Measurements from ENCODE around the gene BRINP2. TPM values are rescaled to one million over a fixed set of nuclear protein-coding genes. Genes with fewer than 3 reads are reported as not detected.

BRINP2 gene
- under 1 TPM; 0.12 to 0.14 TPM for total RNA-seq
- long read RNA-seq = 0 reads

GRCh38 chr1:177170756-177171535, at the start of gene BRINP2:
BRINP2 (plus strand) TSS chr1:177170958; CDS start chr1:177229877, 58,919 bp downstream.
- peak; percentile 89 for ATAC-seq
- intact Hi-C loops (cut with DNase I, micrococcal nuclease) = no loop called here
- peak in 1 of 2 donors; percentile 42 for DNase-seq

DNA sequence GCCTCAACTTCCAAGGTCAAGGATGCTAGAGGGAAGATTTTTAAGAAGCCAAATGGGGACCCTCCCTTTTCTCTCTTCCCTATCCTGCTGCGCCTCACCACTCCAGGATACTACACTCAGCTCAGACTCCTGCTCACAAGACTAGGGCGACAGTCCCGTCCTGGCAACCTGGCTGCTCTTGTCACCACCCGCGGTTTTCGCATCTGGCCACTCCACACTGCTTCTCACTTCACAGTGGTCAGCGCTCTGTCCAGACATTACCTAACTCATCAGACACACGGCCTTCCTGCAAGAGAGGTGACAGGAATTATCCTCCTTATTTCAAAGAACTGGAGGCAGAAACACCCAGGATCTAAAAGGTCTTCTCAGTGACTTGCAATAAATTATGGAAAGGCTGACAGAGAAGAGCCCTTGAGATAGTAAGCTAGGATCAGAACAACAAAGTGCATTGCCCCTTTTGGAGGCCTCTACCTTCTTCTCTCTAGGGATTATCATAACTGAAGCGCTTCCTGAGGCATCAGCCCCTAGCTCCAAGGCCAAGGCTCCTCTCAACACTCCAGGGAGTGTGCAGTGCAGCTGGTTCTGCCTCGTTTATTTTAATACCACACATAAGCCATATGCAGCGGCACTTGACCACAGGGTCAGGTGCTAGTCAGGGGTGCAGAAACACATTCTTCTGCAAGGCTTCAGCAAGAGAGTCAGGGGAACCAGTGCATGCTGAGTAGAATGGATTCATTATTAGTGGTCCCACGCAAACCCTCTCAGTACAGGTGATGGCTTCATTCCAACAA, 48.1 kb upstream of the BRINP2 start:
- no peak for DNase-seq

GRCh38 chr1:177124577-177125278, 46.0 kb upstream of the BRINP2 start:
- DNase-seq (no peak), ATAC-seq (no peak)
- intact Hi-C loops (cut with DNase I, micrococcal nuclease) = no loop called here

More for the DNA sequence above, 48.1 kb upstream of the BRINP2 start:
- intact Hi-C loops (cut with DNase I, micrococcal nuclease) = no loop called here
- ATAC-seq = no peak

GRCh38 chr1:177126267-177126666, 44.5 kb upstream of the BRINP2 start:
- DNase-seq = no peak
- no peak for ATAC-seq

GRCh38 chr1:177128665-177129281, 42.0 kb upstream of the BRINP2 start:
- intact Hi-C loops (cut with DNase I, micrococcal nuclease) = no loop called here
- ATAC-seq = no peak
- DNase-seq = no peak

More at GRCh38 chr1:177126267-177126666, 44.5 kb upstream of the BRINP2 start:
- intact Hi-C loops (cut with DNase I, micrococcal nuclease) = no loop called here

GRCh38 chr1:177130451-177130945, 40.3 kb upstream of the BRINP2 start:
- DNase-seq (no peak), ATAC-seq (no peak)
- intact Hi-C loops (cut with DNase I, micrococcal nuclease) = no loop called here

DNA sequence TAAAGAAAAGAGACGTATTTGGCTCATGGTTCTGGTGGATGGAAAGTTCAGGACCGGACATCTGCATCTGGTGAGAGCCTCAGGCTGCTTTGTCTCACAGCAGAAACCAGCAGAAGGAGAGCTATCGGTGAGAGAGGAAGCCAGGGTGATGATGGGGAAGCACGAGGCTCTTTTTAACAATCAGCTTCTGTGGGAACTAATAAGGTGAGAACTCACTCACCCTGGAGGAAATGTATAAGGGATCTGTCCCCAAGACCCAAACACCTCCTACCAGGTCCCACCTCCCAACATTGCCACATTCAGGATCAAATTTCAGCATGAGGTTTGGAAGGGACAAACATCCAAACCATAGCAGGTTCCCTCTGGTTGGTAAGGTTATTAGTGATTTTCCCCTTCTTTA, 39.0 kb upstream of the BRINP2 start:
- ATAC-seq (no peak), DNase-seq (no peak)
- intact Hi-C loops (cut with DNase I, micrococcal nuclease) = no loop called here

- DNase-seq (no peak), ATAC-seq (no peak)
- intact Hi-C loops (cut with DNase I, micrococcal nuclease) = no loop called here
Measured at GRCh38 chr1:177132141-177132540, 38.6 kb upstream of the BRINP2 start.

DNA sequence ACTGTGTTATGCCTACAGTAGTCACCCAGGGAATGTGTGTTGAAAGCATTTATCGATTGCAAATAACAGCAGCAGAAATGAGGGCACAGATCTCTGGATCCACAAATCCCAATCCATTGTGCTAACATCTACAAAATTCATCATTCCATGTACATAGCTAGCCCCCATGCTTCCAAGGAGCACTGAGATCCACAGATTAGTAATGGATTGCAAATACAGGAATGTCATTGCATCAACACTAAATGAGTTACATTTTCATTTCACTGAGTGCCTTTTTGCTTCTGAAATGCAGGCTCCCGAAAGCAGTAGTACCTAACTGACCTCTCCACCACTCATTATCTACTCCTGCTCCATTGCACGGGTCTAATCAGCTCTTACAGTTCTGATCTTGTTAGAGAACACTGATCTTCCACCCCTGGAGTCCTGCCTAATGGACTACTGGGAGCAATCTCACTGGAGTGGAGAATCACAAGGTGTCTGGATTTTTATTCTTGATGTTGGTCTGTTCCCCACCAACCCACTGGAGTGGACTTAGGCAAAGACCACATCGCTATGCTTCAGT, 36.7 kb upstream of the BRINP2 start:
- ATAC-seq (no peak), DNase-seq (no peak)
- intact Hi-C loops (cut with DNase I, micrococcal nuclease) = no loop called here

- ATAC-seq = no peak
- intact Hi-C loops (cut with DNase I, micrococcal nuclease) = no loop called here
- no peak for DNase-seq
Measured at GRCh38 chr1:177135250-177135649, 35.5 kb upstream of the BRINP2 start.

- DNase-seq (no peak), ATAC-seq (no peak)
- intact Hi-C loops (cut with DNase I, micrococcal nuclease) = no loop called here
Measured at GRCh38 chr1:177137814-177138213, 32.9 kb upstream of the BRINP2 start.

DNA sequence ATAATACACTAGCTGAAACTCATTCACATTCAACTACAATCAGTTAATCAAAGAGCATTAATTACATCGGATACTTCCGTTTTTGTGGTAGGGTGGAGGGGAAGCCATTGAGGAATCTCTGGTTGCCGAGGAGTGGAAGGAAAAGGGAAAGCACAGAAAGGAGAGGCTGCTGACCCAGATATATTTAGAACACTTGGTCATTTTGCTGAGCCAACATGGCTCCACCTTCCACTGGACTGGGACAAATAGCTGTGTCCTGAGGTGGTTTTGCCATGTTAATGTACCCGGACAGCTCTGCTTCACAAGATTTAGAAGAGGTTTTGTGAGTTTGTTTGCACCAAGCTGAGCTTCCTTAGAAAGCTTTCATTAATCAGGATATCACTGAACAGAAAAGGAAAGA, 32.4 kb upstream of the BRINP2 start:
- no peak for ATAC-seq
- DNase-seq = no peak
- intact Hi-C loops (cut with DNase I, micrococcal nuclease) = no loop called here

GRCh38 chr1:177142010-177142409, 28.7 kb upstream of the BRINP2 start:
- ATAC-seq = no peak
- DNase-seq = no peak
- intact Hi-C loops (cut with DNase I, micrococcal nuclease) = no loop called here

DNA sequence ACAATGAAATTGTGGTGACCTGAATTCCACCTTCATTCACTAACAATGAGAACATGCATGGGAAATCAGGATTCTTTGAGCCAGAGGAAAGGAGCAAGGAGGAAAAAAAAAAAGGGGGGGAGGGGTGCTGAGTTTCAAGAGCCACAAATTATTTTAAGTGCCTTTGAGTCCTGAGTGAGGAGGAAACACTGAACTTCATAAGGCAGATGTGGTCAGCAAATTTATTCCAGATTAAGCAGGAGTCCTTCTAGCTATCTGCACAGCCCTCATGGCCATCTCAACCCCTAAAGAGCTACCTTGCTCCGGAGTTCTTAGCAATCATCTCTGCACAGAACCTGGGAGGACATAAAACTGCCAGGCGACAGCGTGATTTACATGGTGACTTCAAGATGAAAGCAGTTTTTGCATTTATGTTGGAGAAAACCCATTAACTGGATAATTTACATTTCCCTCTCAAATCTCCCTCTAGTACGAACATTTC, 27.9 kb upstream of the BRINP2 start:
- ATAC-seq (no peak), DNase-seq (no peak)
- intact Hi-C loops (cut with DNase I, micrococcal nuclease) = no loop called here

DNA sequence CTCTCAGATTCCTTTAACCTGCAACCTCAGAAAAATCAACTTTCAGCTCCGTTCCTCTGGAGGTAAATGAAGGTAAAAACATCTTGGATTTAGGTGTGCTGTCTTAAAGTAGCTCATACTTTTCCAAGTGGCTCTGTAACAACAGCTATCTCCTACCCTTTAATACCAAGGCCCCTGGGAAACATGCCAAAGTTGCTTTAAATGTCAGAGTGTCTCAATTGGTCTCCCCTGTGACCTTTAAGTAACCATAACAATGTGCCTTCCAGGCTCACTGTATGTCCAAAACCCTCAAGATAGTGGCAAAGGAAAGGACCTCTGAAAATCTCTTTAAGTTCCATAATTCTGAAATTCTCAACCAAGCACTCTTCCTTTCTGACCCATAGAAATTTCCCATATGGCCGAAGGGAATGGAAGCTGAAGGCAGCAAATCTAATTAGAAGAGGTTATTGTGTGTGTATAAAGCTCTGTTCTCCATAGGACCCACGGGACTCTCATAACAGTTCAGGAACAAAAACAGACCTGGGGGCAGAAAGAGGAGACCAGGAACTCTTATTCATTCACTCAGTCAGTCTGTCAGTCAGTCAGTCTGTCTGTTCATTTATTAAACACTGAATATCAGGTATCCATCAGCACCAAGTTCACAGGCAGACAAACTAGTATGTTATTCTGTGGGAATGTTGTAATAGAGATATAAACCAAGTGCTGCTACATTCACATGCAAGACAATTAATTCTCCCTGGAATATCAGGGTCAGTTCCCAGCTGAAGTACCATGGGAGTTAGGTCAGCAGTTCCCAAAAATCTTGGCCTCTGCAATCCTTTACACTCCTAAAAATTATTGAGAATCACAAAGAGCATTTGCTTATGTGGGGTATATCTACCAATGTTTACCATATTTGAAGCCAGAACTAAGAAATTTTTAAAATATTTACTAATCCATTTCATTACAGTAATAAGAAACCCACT, 25.4 kb upstream of the BRINP2 start:
- intact Hi-C loops (cut with DNase I, micrococcal nuclease) = no loop called here
- ATAC-seq (no peak), DNase-seq (no peak)

DNA sequence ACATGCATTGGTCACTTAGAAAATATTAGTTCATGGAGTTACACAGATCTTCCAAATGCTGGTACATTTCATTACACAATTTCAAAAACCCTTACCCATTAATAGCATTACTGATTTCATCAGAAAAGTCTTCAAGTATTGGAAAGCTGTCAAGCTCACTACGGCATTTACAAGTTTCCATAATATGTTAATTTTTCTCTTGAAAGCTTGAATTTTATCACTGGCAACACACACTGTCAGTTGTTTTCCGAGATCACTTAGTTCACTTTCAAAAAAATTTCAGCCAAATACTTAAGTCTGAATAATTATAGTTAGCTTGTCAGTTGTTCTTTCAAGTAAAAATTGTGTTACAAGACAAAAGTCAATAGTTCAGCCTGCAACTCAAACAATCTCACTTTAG, 24.3 kb upstream of the BRINP2 start:
- intact Hi-C loops (cut with DNase I, micrococcal nuclease) = no loop called here
- ATAC-seq (no peak), DNase-seq (no peak)

- intact Hi-C loops (cut with DNase I, micrococcal nuclease) = no loop called here
- DNase-seq = no peak
- no peak for ATAC-seq
Measured at GRCh38 chr1:177162243-177162642, 8.5 kb upstream of the BRINP2 start.
